UCSD-AML1 (cell line): ENCODE measurements around the gene ACADM.
"Not testable (repeated sequence)": the region's sequence is repeated elsewhere in the genome, so short reads cannot be mapped to it uniquely, and the experiment has no call there.

ENCODE experiments used
- DNase-seq: peaks from one replicate; lab custom pipeline; 2025; ENCODE audit not compliant: unreplicated experiment; lab: John Stamatoyannopoulos, UW

Gene ACADM

GRCh38 chr1:75794382-75794781 is 69.9 kb downstream of the ACADM start:
- DNase-seq: no peak

- DNase-seq: no peak
These were observed 71.2 kb downstream of the ACADM start for GRCh38 chr1:75795703-75796193.

GRCh38 chr1:75796376-75797272 is 72.1 kb downstream of the ACADM start, which contains the start of gene MSH4:
TSS of gene MSH4 (plus strand) at chr1:75796882. CDS start at chr1:75796986, 104 bp downstream.
- DNase-seq: no peak

GRCh38 chr1:75797273-75797588 is 72.7 kb downstream of the ACADM start:
- no peak for DNase-seq

GRCh38 chr1:75797606-75798216 is 73.2 kb downstream of the ACADM start:
- no peak for DNase-seq

GRCh38 chr1:75801480-75801879 is 77.0 kb downstream of the ACADM start:
- DNase-seq: not testable (repeated sequence)

- no peak for DNase-seq
These were observed 84.4 kb downstream of the ACADM start for GRCh38 chr1:75808921-75809320.

- not testable (repeated sequence) for DNase-seq
These were observed 85.6 kb downstream of the ACADM start for GRCh38 chr1:75810113-75810512.

- DNase-seq: no peak
These were observed 86.9 kb downstream of the ACADM start for GRCh38 chr1:75811211-75811981.

GRCh38 chr1:75812065-75812464 is 87.6 kb downstream of the ACADM start:
- DNase-seq: no peak
